GM20431 (cell line): ENCODE data around the gene SERPINB2.

Experiments
- in situ Hi-C: fragments of 300-500 bp; cut with MseI, MboI; formaldehyde crosslinking; loops from one replicate; pipeline ENCODE4 v1.15.0; 2020; ENCODE audit warnings: low sequenced_read_pairs; ENCODE audit not compliant: unreplicated experiment

The SERPINB2 gene

GRCh38 chr18:63883617-63884016 lies 3.9 kb upstream of the SERPINB2 start:
- in situ Hi-C loops, result no loop called here

- in situ Hi-C loops, result no loop called here
These were observed 1.1 kb downstream of the SERPINB2 start for GRCh38 chr18:63888470-63889190.

- in situ Hi-C loops, result no loop called here
These were observed 2.1 kb downstream of the SERPINB2 start for GRCh38 chr18:63889626-63890025.

GRCh38 chr18:63890237-63890949 lies 2.9 kb downstream of the SERPINB2 start:
- in situ Hi-C loops, result no loop called here

- in situ Hi-C loops, result no loop called here
These were observed 3.4 kb downstream of the SERPINB2 start for GRCh38 chr18:63890950-63891304.

GRCh38 chr18:63892566-63892965 lies 5.1 kb downstream of the SERPINB2 start:
- in situ Hi-C loops, result no loop called here

- in situ Hi-C loops, result no loop called here
These were observed 6.7 kb downstream of the SERPINB2 start for GRCh38 chr18:63894106-63894772.

GRCh38 chr18:63895190-63895589 lies 7.7 kb downstream of the SERPINB2 start:
- in situ Hi-C loops, result no loop called here

- in situ Hi-C loops, result no loop called here
These were observed 9.6 kb downstream of the SERPINB2 start for GRCh38 chr18:63897072-63897471.

GRCh38 chr18:63899206-63899605 lies 11.7 kb downstream of the SERPINB2 start:
- in situ Hi-C loops, result no loop called here

GRCh38 chr18:63903851-63904570 lies 16.5 kb downstream of the SERPINB2 start:
- in situ Hi-C loops, result no loop called here

- in situ Hi-C loops, result no loop called here
These were observed 17.2 kb downstream of the SERPINB2 start for GRCh38 chr18:63904694-63905093.

GRCh38 chr18:63905361-63905760 lies 17.9 kb downstream of the SERPINB2 start:
- in situ Hi-C loops, result no loop called here

GRCh38 chr18:63906056-63906455 lies 18.6 kb downstream of the SERPINB2 start:
- in situ Hi-C loops, result no loop called here

- in situ Hi-C loops, result no loop called here
These were observed 20.2 kb downstream of the SERPINB2 start, which contains the start of gene SERPINB10 for GRCh38 chr18:63907664-63908063. Gene SERPINB10, plus strand, starts transcription at chr18:63907958. Its CDS starts 7,553 bp downstream, at chr18:63915511.

- in situ Hi-C loops, result no loop called here
These were observed 21.4 kb downstream of the SERPINB2 start for GRCh38 chr18:63908858-63909257.

- in situ Hi-C loops, result no loop called here
These were observed 22.4 kb downstream of the SERPINB2 start for GRCh38 chr18:63909870-63910269.

- in situ Hi-C loops, result no loop called here
These were observed 30.3 kb downstream of the SERPINB2 start for GRCh38 chr18:63917817-63918216.

- in situ Hi-C loops, result no loop called here
These were observed 34.5 kb downstream of the SERPINB2 start for GRCh38 chr18:63922049-63922448.

GRCh38 chr18:63924551-63924950 lies 37.0 kb downstream of the SERPINB2 start:
- in situ Hi-C loops, result no loop called here
